Neutrophil (primary cell): ENCODE data around the gene GDPGP1.

Source experiments
- H3K27ac ChIP-seq: fragments of 200-600 bp; sonication (generic); 2 replicates; pipeline ENCODE4 v1.5.1; 2016; ENCODE audit warnings: mild to moderate bottlenecking, moderate library complexity
- H3K27me3 ChIP-seq: fragments of 200-600 bp; sonication (generic); 2 replicates; pipeline ENCODE4 v1.6.0; 2016; ENCODE audit warnings: mild to moderate bottlenecking
- H3K36me3 ChIP-seq: fragments of 200-600 bp; sonication (generic); 2 replicates; pipeline ENCODE4 v1.5.1; 2017
- H3K4me1 ChIP-seq, 2 experiments: fragments of 200-600 bp in 1 of 2; sonication (generic) in 1 of 2; 1 replicate in 1 of 2; 2 replicates in 1 of 2; pipeline versions ENCODE4 v1.5.1 to v1.6.1; 2013 to 2016; ENCODE audit warnings: low read depth in 1 of 2, low read length in 1 of 2, mild to moderate bottlenecking in 1 of 2, moderate library complexity in 1 of 2; ENCODE audit not compliant: control insufficient read depth in 1 of 2, insufficient read depth in 1 of 2
- H3K4me3 ChIP-seq, 2 experiments: fragments of 200-600 bp in 1 of 2; sonication (generic) in 1 of 2; 1 replicate in 1 of 2; 2 replicates in 1 of 2; pipeline ENCODE4 v1.5.1; 2013 to 2016; ENCODE audit warnings: low read depth in 1 of 2, low read length in 1 of 2, mild to moderate bottlenecking in 1 of 2, moderate library complexity in 1 of 2
- H3K9me3 ChIP-seq: fragments of 200-600 bp; sonication (generic); 2 replicates; pipeline ENCODE4 v1.5.1; 2016
- TF ChIP-seq, protein P1 (sequence below): fragments of 200-600 bp; sonication (generic); IDR thresholded peaks from 2 replicates; pipeline ENCODE4 v1.5.1; 2016; ENCODE audit warnings: antibody characterized with exemption

The GDPGP1 gene

DNA sequence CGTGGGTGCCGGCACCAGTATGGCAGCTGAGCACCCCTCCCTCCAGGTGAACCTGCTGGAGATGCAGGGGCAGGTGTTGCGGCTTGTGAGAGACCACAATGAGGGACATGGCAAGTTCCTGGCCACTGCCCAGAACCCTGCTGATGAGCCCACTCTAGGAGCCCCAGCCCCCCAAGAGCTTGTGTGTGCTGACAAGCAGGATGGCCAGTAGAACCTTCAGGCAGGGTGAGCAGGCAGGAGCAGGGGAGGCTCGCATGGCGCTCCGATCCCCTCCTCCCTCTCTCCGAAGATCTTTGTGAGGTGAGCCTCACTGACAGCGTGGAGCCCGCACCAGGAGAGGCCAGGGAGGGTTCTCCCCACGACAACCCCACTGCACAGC, 61.2 kb downstream of the GDPGP1 start:
- no peak overlapping the region for H3K4me3 ChIP-seq
- H3K4me1 ChIP-seq, result peaks cover 0 to 3% of the 10 kb centered on the region in 2 experiments
- no peak overlapping the region for H3K27ac ChIP-seq
- no peaks in the 10 kb centered on the region for H3K9me3 ChIP-seq
- peaks cover 5% of the 10 kb centered on the region for H3K27me3 ChIP-seq
- TF ChIP-seq, protein P1, sequence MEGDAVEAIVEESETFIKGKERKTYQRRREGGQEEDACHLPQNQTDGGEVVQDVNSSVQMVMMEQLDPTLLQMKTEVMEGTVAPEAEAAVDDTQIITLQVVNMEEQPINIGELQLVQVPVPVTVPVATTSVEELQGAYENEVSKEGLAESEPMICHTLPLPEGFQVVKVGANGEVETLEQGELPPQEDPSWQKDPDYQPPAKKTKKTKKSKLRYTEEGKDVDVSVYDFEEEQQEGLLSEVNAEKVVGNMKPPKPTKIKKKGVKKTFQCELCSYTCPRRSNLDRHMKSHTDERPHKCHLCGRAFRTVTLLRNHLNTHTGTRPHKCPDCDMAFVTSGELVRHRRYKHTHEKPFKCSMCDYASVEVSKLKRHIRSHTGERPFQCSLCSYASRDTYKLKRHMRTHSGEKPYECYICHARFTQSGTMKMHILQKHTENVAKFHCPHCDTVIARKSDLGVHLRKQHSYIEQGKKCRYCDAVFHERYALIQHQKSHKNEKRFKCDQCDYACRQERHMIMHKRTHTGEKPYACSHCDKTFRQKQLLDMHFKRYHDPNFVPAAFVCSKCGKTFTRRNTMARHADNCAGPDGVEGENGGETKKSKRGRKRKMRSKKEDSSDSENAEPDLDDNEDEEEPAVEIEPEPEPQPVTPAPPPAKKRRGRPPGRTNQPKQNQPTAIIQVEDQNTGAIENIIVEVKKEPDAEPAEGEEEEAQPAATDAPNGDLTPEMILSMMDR, result no peak
- H3K36me3 ChIP-seq, result no peaks in the 10 kb centered on the region
